Stimulated activated effector memory CD8-positive, alpha-beta T cell treated with anti-CD3 and anti-CD28 coated beads, Interleukin-12 subunit alpha, Interleukin-12 subunit beta, amount 100 ng/mL, for 72 hours (primary cell): Measurements from ENCODE around the gene DYNLL2.
"Not testable (repeated sequence)": the region's sequence is repeated elsewhere in the genome, so short reads cannot be mapped to it uniquely, and the experiment has no call there.

Source experiments
- ATAC-seq: fragments of 150-1000 bp; cut with Tn5 transposase; 2 replicates; pipeline ENCODE4 v1.10.0; 2021
- DNase-seq, 2 donors: peaks; one replicate each; pipeline ENCODE4 v3.0.0; 2021 to 2022; ENCODE audit warnings: low spot score in 2 of 2
- H3K27ac Mint-ChIP-seq: one replicate; pipeline ENCODE4 v1.8.0; 2022; ENCODE audit warnings: mild to moderate bottlenecking, mixed read lengths
- H3K36me3 Mint-ChIP-seq: one replicate; pipeline ENCODE4 v1.8.0; 2022; ENCODE audit warnings: mild to moderate bottlenecking, mixed read lengths
- H3K4me1 Mint-ChIP-seq: one replicate; pipeline ENCODE4 v1.8.0; 2022; ENCODE audit warnings: mixed read lengths
- H3K4me3 Mint-ChIP-seq: one replicate; pipeline ENCODE4 v1.8.0; 2022; ENCODE audit warnings: mild to moderate bottlenecking, mixed read lengths
- H3K9me3 Mint-ChIP-seq: one replicate; pipeline ENCODE4 v1.8.0; 2022; ENCODE audit warnings: mixed read lengths

Gene DYNLL2

GRCh38 chr17:58110012-58110411 lies 26.8 kb downstream of the DYNLL2 start:
- no peak overlapping the region for H3K4me3 Mint-ChIP-seq
- no peak overlapping the region for H3K27ac Mint-ChIP-seq
- ATAC-seq (no peak), DNase-seq (no peak)
- no peaks in the 10 kb centered on the region for H3K9me3 Mint-ChIP-seq
- H3K4me1 Mint-ChIP-seq = no peaks in the 10 kb centered on the region
- H3K36me3 Mint-ChIP-seq = no peaks in the 10 kb centered on the region

DNA sequence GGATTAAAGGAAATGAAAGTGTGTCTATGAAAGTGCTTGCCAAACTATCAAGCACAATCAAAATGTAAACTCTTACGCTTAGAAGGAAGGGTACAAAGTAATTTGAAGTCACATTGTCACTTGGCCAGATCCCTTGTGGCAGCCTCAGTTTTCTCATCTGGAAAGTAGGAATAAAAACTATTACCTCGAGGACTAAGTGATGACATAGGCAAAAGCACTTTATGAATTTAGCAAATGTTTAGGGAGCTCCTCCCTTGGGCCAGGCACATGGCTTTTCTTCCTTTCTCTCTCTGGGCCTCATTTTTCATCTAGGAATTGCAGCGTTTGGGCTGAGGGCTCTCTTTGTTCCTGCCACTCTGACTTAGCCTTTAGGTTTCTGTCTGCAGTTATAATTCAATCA lies 28.5 kb downstream of the DYNLL2 start:
- Mint-ChIP-seq H3K36me3 (no peaks in the 10 kb centered on the region), H3K27ac (no peak overlapping the region), H3K4me1 (no peaks in the 10 kb centered on the region), H3K9me3 (no peaks in the 10 kb centered on the region), H3K4me3 (no peak overlapping the region)
- no peak for DNase-seq
- no peak for ATAC-seq

- ATAC-seq = peak; percentile 84
- DNase-seq = peak; percentile 80 to 93
- Mint-ChIP-seq H3K9me3 (no peaks in the 10 kb centered on the region), H3K4me1 (no peaks in the 10 kb centered on the region), H3K27ac (no peak overlapping the region), H3K4me3 (no peak overlapping the region), H3K36me3 (no peaks in the 10 kb centered on the region)
Measured at GRCh38 chr17:58112970-58113631, 29.9 kb downstream of the DYNLL2 start.

DNA sequence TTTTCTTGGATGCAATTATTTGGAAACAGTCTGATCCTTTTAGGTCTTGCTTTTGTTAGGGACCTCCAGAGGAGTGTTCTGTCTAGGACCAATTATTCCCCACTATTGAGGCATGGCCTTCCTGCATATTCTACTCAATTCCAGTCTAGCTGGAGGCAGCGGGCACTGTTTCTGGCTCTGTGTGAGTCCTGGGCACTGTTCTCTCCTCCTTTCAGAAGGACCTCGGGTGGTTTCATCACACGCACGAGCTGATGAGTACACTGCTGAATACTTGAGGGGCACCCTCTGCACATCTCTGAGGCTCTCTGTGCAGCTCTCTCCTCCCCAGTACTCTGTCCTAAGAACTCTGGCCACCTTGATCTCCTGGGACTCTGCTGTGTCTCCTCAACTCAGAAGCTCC lies 30.7 kb downstream of the DYNLL2 start:
- ATAC-seq = no peak
- DNase-seq = no peak
- Mint-ChIP-seq H3K4me1 (no peaks in the 10 kb centered on the region), H3K4me3 (no peak overlapping the region), H3K36me3 (no peaks in the 10 kb centered on the region), H3K9me3 (no peaks in the 10 kb centered on the region), H3K27ac (no peak overlapping the region)

DNA sequence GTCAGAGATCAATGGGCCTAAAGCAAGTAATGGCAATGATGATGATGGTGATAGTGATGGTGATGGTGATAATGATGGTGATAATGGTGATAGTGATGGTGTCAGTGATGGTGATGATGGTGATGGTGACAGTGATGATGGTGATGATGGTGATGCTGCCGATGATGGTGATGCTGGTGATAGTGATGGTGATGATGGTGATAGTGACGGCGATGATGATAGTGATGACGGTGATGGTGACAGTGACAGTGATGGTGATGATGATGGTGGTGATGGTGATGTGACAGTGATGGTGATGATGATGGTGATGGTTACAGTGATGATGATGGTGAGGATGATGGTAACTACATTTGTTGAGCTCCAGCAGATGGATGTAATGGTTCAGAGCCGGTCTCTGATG lies 34.2 kb downstream of the DYNLL2 start:
- no peaks in the 10 kb centered on the region for H3K9me3 Mint-ChIP-seq
- no peak for DNase-seq
- ATAC-seq = no peak
- no peaks in the 10 kb centered on the region for H3K36me3 Mint-ChIP-seq
- no peak overlapping the region for H3K4me3 Mint-ChIP-seq
- no peak overlapping the region for H3K27ac Mint-ChIP-seq
- H3K4me1 Mint-ChIP-seq = peaks cover 5% of the 10 kb centered on the region

GRCh38 chr17:58119491-58119890 lies 36.3 kb downstream of the DYNLL2 start:
- DNase-seq (no peak), ATAC-seq (no peak)
- no peak overlapping the region for H3K4me3 Mint-ChIP-seq
- no peak overlapping the region for H3K27ac Mint-ChIP-seq
- H3K4me1 Mint-ChIP-seq = peaks cover 5% of the 10 kb centered on the region
- no peaks in the 10 kb centered on the region for H3K9me3 Mint-ChIP-seq
- H3K36me3 Mint-ChIP-seq = no peaks in the 10 kb centered on the region

DNA sequence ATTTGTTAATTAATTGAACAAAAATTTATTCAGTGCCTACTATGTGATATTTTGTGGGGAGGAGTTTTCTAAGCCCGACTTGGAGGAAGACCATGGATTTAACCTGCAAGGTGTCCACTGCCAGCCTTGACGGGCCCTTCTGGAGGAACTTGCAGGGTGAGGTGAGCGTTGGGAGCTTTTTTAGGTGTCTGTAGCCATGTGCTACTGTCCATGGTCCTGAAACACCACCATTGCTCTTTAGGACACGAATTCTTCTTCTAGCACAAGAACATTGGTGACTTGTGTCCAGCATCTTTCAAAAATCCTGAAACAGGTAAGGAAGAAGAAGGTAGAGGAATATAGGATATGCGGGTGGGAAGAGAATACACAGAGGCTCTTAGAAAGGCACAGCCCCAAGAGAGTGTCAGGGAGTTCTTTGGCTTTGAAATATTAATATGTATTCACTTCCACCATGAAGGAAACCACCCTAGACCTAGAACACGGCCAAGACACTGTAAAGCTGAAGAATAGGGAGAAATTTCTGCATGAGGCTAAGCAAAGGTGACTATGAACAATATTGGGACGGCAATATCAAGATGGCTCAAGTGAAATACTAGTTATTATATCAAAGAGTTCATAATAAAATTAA lies 37.1 kb downstream of the DYNLL2 start:
- H3K27ac Mint-ChIP-seq = no peak overlapping the region
- H3K4me3 Mint-ChIP-seq = no peak overlapping the region
- peaks cover 5% of the 10 kb centered on the region for H3K4me1 Mint-ChIP-seq
- no peaks in the 10 kb centered on the region for H3K9me3 Mint-ChIP-seq
- no peaks in the 10 kb centered on the region for H3K36me3 Mint-ChIP-seq
- DNase-seq (no peak), ATAC-seq (no peak)

DNA sequence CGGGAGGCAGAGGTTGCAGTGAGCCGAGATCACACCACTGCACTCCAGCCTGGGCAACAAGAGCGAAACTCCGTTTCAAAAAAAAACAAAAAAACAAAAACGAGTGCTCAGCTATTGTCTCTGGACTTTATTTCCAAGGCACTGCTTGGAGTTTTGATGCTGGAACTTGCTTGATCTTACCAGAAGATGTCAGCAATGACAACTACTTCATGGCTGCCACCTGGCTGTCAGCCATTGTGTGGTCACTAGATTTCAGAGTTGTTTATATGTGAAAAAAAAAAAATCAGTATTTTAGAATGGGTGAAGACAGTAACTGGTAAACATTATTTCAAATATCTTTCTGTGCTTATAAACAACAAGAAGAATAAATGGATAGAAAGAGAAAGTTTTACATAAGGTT lies 38.7 kb downstream of the DYNLL2 start:
- Mint-ChIP-seq H3K27ac (no peak overlapping the region), H3K4me1 (peaks cover 5% of the 10 kb centered on the region), H3K4me3 (no peak overlapping the region), H3K36me3 (no peaks in the 10 kb centered on the region), H3K9me3 (no peaks in the 10 kb centered on the region)
- no peak for DNase-seq
- ATAC-seq = no peak

DNA sequence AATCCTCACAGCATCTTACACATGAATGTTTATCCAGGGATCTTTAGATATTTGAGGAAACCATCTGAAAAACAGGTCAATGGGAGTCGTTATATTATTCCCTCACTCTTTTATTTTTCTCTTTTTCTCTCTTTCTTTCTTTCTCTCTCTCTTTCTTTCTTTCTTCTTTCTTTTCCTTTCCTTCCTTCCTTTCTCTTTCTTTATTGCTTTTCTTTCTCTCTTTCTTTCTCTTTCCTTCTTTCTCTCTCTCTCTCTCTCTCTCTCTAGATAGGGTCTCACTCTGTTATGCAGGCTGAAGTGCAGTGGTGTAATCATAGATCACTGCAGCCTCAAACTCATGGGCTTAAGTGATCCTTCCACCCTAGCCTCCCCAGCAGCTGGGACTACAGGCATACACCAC lies 44.6 kb downstream of the DYNLL2 start:
- DNase-seq (no peak), ATAC-seq (no peak)
- H3K27ac Mint-ChIP-seq = no peak overlapping the region
- no peak overlapping the region for H3K4me3 Mint-ChIP-seq
- no peaks in the 10 kb centered on the region for H3K9me3 Mint-ChIP-seq
- no peaks in the 10 kb centered on the region for H3K36me3 Mint-ChIP-seq
- H3K4me1 Mint-ChIP-seq = no peaks in the 10 kb centered on the region

DNA sequence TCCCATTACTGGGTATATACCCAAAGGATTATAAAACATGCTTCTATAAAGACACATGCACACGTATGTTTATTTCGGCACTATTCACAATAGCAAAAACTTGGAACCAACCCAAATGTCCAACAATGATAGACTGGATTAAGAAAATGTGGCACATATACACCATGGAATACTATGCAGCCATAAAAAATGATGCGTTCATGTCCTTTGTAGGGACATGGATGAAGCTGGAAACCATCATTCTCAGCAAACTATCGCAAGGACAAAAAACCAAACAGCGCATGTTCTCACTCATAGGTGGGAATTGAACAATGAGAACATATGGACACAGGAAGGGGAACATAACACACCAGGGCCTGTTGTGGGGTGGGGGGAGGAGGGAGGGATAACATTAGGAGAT lies 49.5 kb downstream of the DYNLL2 start:
- H3K27ac Mint-ChIP-seq, H3K4me3 Mint-ChIP-seq, H3K36me3 Mint-ChIP-seq, H3K4me1 Mint-ChIP-seq, H3K9me3 Mint-ChIP-seq, ATAC-seq, DNase-seq: not testable (repeated sequence)

GRCh38 chr17:58136669-58137279 lies 53.6 kb downstream of the DYNLL2 start:
- no peaks in the 10 kb centered on the region for H3K36me3 Mint-ChIP-seq
- H3K27ac Mint-ChIP-seq = no peak overlapping the region
- peaks cover 5% of the 10 kb centered on the region for H3K9me3 Mint-ChIP-seq
- DNase-seq (no peak), ATAC-seq (no peak)
- H3K4me1 Mint-ChIP-seq = no peaks in the 10 kb centered on the region
- no peak overlapping the region for H3K4me3 Mint-ChIP-seq

GRCh38 chr17:58141505-58141904 lies 58.3 kb downstream of the DYNLL2 start:
- no peaks in the 10 kb centered on the region for H3K4me1 Mint-ChIP-seq
- H3K9me3 Mint-ChIP-seq = peaks cover 22% of the 10 kb centered on the region
- DNase-seq (no peak), ATAC-seq (no peak)
- H3K36me3 Mint-ChIP-seq = no peaks in the 10 kb centered on the region
- H3K4me3 Mint-ChIP-seq = no peak overlapping the region
- H3K27ac Mint-ChIP-seq = no peak overlapping the region

DNA sequence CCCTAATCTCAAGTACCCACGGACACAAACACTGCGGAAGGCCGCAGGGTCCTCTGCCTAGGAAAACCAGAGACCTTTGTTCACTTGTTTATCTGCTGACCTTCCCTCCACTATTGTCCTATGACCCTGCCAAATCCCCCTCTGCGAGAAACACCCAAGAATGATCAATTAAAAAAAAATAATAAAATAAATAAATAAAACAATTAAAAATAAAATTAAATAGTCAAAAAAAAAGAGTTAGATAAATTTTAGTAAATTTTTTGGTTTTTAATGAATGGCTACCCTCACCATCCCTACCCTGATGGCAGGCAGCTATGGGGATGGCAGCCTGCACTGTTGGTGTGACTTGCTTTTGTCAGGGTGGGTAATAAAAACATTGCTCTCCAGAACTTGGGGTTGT lies 60.1 kb downstream of the DYNLL2 start:
- H3K4me3 Mint-ChIP-seq, H3K4me1 Mint-ChIP-seq, ATAC-seq, DNase-seq, H3K36me3 Mint-ChIP-seq, H3K27ac Mint-ChIP-seq: not testable (repeated sequence)
- H3K9me3 Mint-ChIP-seq = peaks cover 23% of the 10 kb centered on the region

GRCh38 chr17:58144801-58145200 lies 61.6 kb downstream of the DYNLL2 start:
- Mint-ChIP-seq H3K4me1 (no peaks in the 10 kb centered on the region), H3K4me3 (no peak overlapping the region), H3K27ac (no peak overlapping the region), H3K9me3 (peaks cover 23% of the 10 kb centered on the region), H3K36me3 (no peaks in the 10 kb centered on the region)
- ATAC-seq (no peak), DNase-seq (no peak)
